SK-N-MC (cell line): ENCODE measurements around the gene DLST.

Source experiments
- EZH2 ChIP-seq: fragments of 200-600 bp; sonication (generic); IDR thresholded peaks from one replicate; pipeline ENCODE4 v1.6.1; 2017; ENCODE audit warnings: antibody characterized with exemption
- POLR2AphosphoS5 ChIP-seq: IDR thresholded peaks from 2 replicates; pipeline ENCODE4 v1.6.1; 2012; ENCODE audit warnings: mild to moderate bottlenecking, low read depth, low read length, borderline replicate concordance

- TF ChIP-seq EZH2: no peak
- no peak for TF ChIP-seq POLR2AphosphoS5
These were observed 32.9 kb upstream of the DLST start for GRCh38 chr14:74848768-74849167.
